Neuronal stem cell (in vitro differentiated cells): ENCODE data around the gene HYKK.

Experiments
- DNase-seq: peaks from one replicate; pipeline ENCODE4 v3.0.0-alpha.2; 2013; ENCODE audit warnings: low spot score
- H2AFZ ChIP-seq: one replicate; pipeline ENCODE4 v1.6.1; 2013; ENCODE audit warnings: mild to moderate bottlenecking, low read length, inconsistent platforms
- H2AK5ac ChIP-seq: 2 replicates; pipeline ENCODE4 v1.6.1; 2013; ENCODE audit warnings: low read depth, mild to moderate bottlenecking, inconsistent platforms, low read length, moderate library complexity, mixed read lengths
- H2BK120ac ChIP-seq: 2 replicates; pipeline ENCODE4 v1.6.1; 2013; ENCODE audit warnings: low read depth, mild to moderate bottlenecking, inconsistent platforms, low read length, moderate library complexity, mixed read lengths
- H2BK12ac ChIP-seq: one replicate; pipeline ENCODE4 v1.6.1; 2013; ENCODE audit warnings: low read length, inconsistent platforms
- H2BK15ac ChIP-seq: 2 replicates; pipeline ENCODE4 v1.6.1; 2013; ENCODE audit warnings: mild to moderate bottlenecking, low read length, inconsistent platforms, mixed read lengths
- H2BK5ac ChIP-seq: one replicate; pipeline ENCODE4 v1.6.1; 2013; ENCODE audit warnings: inconsistent platforms, mild to moderate bottlenecking, low read length, moderate library complexity
- H3K14ac ChIP-seq: one replicate; pipeline ENCODE4 v1.6.1; 2013; ENCODE audit warnings: low read length, inconsistent platforms
- H3K18ac ChIP-seq: 2 replicates; pipeline ENCODE4 v1.6.1; 2013; ENCODE audit warnings: low read length, inconsistent platforms
- H3K23ac ChIP-seq: 2 replicates; pipeline ENCODE4 v1.6.1; 2013; ENCODE audit warnings: low read depth, mild to moderate bottlenecking, mixed read lengths, low read length, inconsistent platforms; ENCODE audit not compliant: poor library complexity
- H3K27ac ChIP-seq: replicated peaks from 3 replicates; pipeline ENCODE4 v1.5.1; 2013; ENCODE audit warnings: low read length, inconsistent platforms
- H3K27me3 ChIP-seq, 3 experiments: 2 replicates each; pipeline ENCODE4 v1.6.1; 2013; ENCODE audit warnings: low read length in 3 of 3, mild to moderate bottlenecking in 2 of 3, inconsistent platforms in 1 of 3, low read depth in 1 of 3, mixed read lengths in 1 of 3, moderate library complexity in 1 of 3; ENCODE audit not compliant: control insufficient read depth in 3 of 3, insufficient read depth in 3 of 3
- H3K36me3 ChIP-seq, 2 donors: replicated peaks in 1 of 2; 2 replicates each; pipeline ENCODE4 v1.6.1; 2013; ENCODE audit warnings: low read length in 2 of 2; ENCODE audit not compliant: control insufficient read depth in 2 of 2, insufficient read depth in 2 of 2
- H3K4ac ChIP-seq: 2 replicates; pipeline ENCODE4 v1.6.1; 2013; ENCODE audit warnings: inconsistent platforms, mild to moderate bottlenecking, low read length, moderate library complexity
- H3K4me1 ChIP-seq, 2 donors: 1 replicate in 1 of 2; 2 replicates in 1 of 2; pipeline ENCODE4 v1.6.1; 2013; ENCODE audit warnings: low read length in 2 of 2, low read depth in 1 of 2; ENCODE audit not compliant: control insufficient read depth in 2 of 2, insufficient read depth in 1 of 2
- H3K4me2 ChIP-seq: one replicate; pipeline ENCODE4 v1.6.1; 2013; ENCODE audit warnings: mild to moderate bottlenecking, low read length, inconsistent platforms; ENCODE audit not compliant: insufficient read depth, poor library complexity, severe bottlenecking
- H3K4me3 ChIP-seq, 2 donors: 2 replicates each; pipeline ENCODE4 v1.5.1; 2013; ENCODE audit warnings: low read length in 2 of 2, mild to moderate bottlenecking in 2 of 2, inconsistent platforms in 1 of 2, moderate library complexity in 1 of 2
- H3K79me1 ChIP-seq: one replicate; pipeline ENCODE4 v1.6.1; 2013; ENCODE audit warnings: low read depth, mild to moderate bottlenecking, inconsistent platforms, low read length, moderate library complexity
- H3K9ac ChIP-seq: one replicate; pipeline ENCODE4 v1.6.1; 2013; ENCODE audit warnings: mild to moderate bottlenecking, low read depth, low read length, inconsistent platforms; ENCODE audit not compliant: poor library complexity
- H3K9me3 ChIP-seq, 2 donors: replicated peaks in 1 of 2; 2 replicates each; pipeline versions ENCODE3 to v1.6.1; 2013; ENCODE audit warnings: low read length in 2 of 2, mild to moderate bottlenecking in 2 of 2, inconsistent platforms in 1 of 2, low read depth in 1 of 2, mixed read lengths in 1 of 2, moderate library complexity in 1 of 2; ENCODE audit not compliant: control insufficient read depth in 2 of 2, insufficient read depth in 1 of 2
- H4K8ac ChIP-seq: one replicate; pipeline ENCODE4 v1.6.1; 2013; ENCODE audit warnings: low read depth, mild to moderate bottlenecking, inconsistent platforms, low read length, moderate library complexity
- H4K91ac ChIP-seq: one replicate; pipeline ENCODE4 v1.6.1; 2013; ENCODE audit warnings: low read length, low read depth, mild to moderate bottlenecking, inconsistent platforms; ENCODE audit not compliant: poor library complexity
- WGBS, 2 donors: extraction: QIAGEN DNeasy Blood & Tissue Kit; methylation state at CpG; one replicate each; pipeline ENCODE4 v1.1.7; 2013; ENCODE audit warnings: missing lambda C conversion rate in 2 of 2, mixed read lengths in 1 of 2; ENCODE audit not compliant: insufficient read length in 2 of 2, insufficient replicate concordance in 1 of 2; ENCODE audit errors: extremely low coverage in 2 of 2; 5-methylcytosine and 5-hydroxymethylcytosine counted together

Gene HYKK

GRCh38 chr15:78567531-78567930 is 60.2 kb downstream of the HYKK start:
- no peak overlapping the region for H3K18ac ChIP-seq
- no peak overlapping the region for H3K23ac ChIP-seq
- no peak overlapping the region for H3K14ac ChIP-seq
- peaks cover 5% of the 10 kb centered on the region for H3K79me1 ChIP-seq
- no peak overlapping the region for H2BK15ac ChIP-seq
- H3K9ac ChIP-seq, result no peak overlapping the region
- no peaks in the 10 kb centered on the region for H3K9me3 ChIP-seq
- H2AFZ ChIP-seq, result no peak overlapping the region
- no peak overlapping the region for H3K4me2 ChIP-seq
- H3K36me3 ChIP-seq, result no peaks in the 10 kb centered on the region
- peaks cover 4 to 5% of the 10 kb centered on the region in 2 donors for H3K4me1 ChIP-seq
- no CpG with 5 or more reads among the region's 4 CpGs for WGBS, 2 donors
- H2BK120ac ChIP-seq, result no peak overlapping the region
- no peak overlapping the region for H3K4me3 ChIP-seq
- H3K27ac ChIP-seq, result no peak overlapping the region
- H2BK12ac ChIP-seq, result no peak overlapping the region
- H4K8ac ChIP-seq, result no peak overlapping the region
- H3K4ac ChIP-seq, result no peak overlapping the region
- H2BK5ac ChIP-seq, result no peak overlapping the region
- no peak overlapping the region for H2AK5ac ChIP-seq
- no peak for DNase-seq
- H3K27me3 ChIP-seq, result peaks cover 0 to 19% (median 0%) of the 10 kb centered on the region in 3 experiments
- no peak overlapping the region for H4K91ac ChIP-seq

- Histone ChIP-seq H2BK120ac (no peak overlapping the region), H2BK15ac (no peak overlapping the region), H4K91ac (no peak overlapping the region), H3K4me1 (peaks cover 2 to 4% of the 10 kb centered on the region in 2 donors), H3K4me3 (no peak overlapping the region), H3K18ac (no peak overlapping the region), H2AFZ (no peak overlapping the region), H2BK12ac (no peak overlapping the region), H3K23ac (no peak overlapping the region), H3K9me3 (no peaks in the 10 kb centered on the region), H4K8ac (no peak overlapping the region), H3K4me2 (peak overlapping the region; percentile 25), H3K14ac (no peak overlapping the region), H3K4ac (no peak overlapping the region), H2BK5ac (no peak overlapping the region), H3K27ac (no peak overlapping the region), H2AK5ac (no peak overlapping the region), H3K27me3 (no peaks in the 10 kb centered on the region), H3K9ac (no peak overlapping the region), H3K79me1 (peaks cover 5% of the 10 kb centered on the region), H3K36me3 (no peaks in the 10 kb centered on the region)
- no CpG with 5 or more reads among the region's 2 CpGs for WGBS, 2 donors
- DNase-seq, result no peak
Measured at GRCh38 chr15:78570710-78571109, 63.3 kb downstream of the HYKK start.

GRCh38 chr15:78571382-78571781 is 64.0 kb downstream of the HYKK start:
- Histone ChIP-seq H3K18ac (no peak overlapping the region), H2BK15ac (no peak overlapping the region), H3K4ac (no peak overlapping the region), H3K4me2 (no peak overlapping the region), H3K9ac (no peak overlapping the region), H3K79me1 (peaks cover 7% of the 10 kb centered on the region), H3K4me3 (no peak overlapping the region), H3K4me1 (peaks cover 2 to 4% of the 10 kb centered on the region in 2 donors), H4K8ac (no peak overlapping the region), H3K27me3 (no peaks in the 10 kb centered on the region), H2BK120ac (no peak overlapping the region), H2AK5ac (no peak overlapping the region), H3K14ac (no peak overlapping the region), H3K9me3 (no peaks in the 10 kb centered on the region), H3K27ac (no peak overlapping the region), H4K91ac (no peak overlapping the region), H2BK12ac (no peak overlapping the region), H3K36me3 (no peaks in the 10 kb centered on the region), H2BK5ac (no peak overlapping the region), H2AFZ (no peak overlapping the region), H3K23ac (no peak overlapping the region)
- DNase-seq, result no peak
- no CpG with 5 or more reads among the region's 4 CpGs for WGBS, 2 donors

GRCh38 chr15:78573416-78573815 is 66.0 kb downstream of the HYKK start:
- DNase-seq, result no peak
- Histone ChIP-seq H3K27ac (no peak overlapping the region), H3K23ac (no peak overlapping the region), H3K18ac (no peak overlapping the region), H4K8ac (no peak overlapping the region), H3K27me3 (no peaks in the 10 kb centered on the region), H3K9me3 (no peaks in the 10 kb centered on the region), H3K4ac (no peak overlapping the region), H3K36me3 (no peaks in the 10 kb centered on the region), H2BK120ac (no peak overlapping the region), H2BK5ac (no peak overlapping the region), H3K4me1 (peaks cover 0 to 2% of the 10 kb centered on the region in 2 donors), H2BK12ac (no peak overlapping the region), H4K91ac (no peak overlapping the region), H2AK5ac (no peak overlapping the region), H2AFZ (no peak overlapping the region), H3K4me3 (no peak overlapping the region), H3K79me1 (peaks cover 5% of the 10 kb centered on the region), H3K14ac (no peak overlapping the region), H2BK15ac (no peak overlapping the region), H3K4me2 (no peak overlapping the region), H3K9ac (no peak overlapping the region)
- no CpG with 5 or more reads among the region's 4 CpGs for WGBS, 2 donors
